WERI-Rb-1 (cell line): ENCODE measurements around the gene SMIM38.

Experiments
- DNase-seq: peaks from one replicate; pipeline ENCODE4 v3.0.0-alpha.2; 2020
- H3K27ac ChIP-seq: fragments of 250-450 bp; sonication (Bioruptor Pico); 2 replicates; pipeline ENCODE4 v1.5.1; 2020; ENCODE audit warnings: mild to moderate bottlenecking, moderate library complexity
- H3K27me3 ChIP-seq: fragments of 250-450 bp; sonication (Bioruptor Pico); 2 replicates; pipeline ENCODE4 v1.5.1; 2021; ENCODE audit warnings: mild to moderate bottlenecking, low read depth, moderate library complexity; ENCODE audit not compliant: insufficient read depth, severe bottlenecking
- H3K36me3 ChIP-seq: fragments of 250-450 bp; sonication (Bioruptor Pico); 2 replicates; pipeline ENCODE4 v1.5.1; 2020; ENCODE audit warnings: mild to moderate bottlenecking, moderate library complexity
- H3K4me3 ChIP-seq: 2 replicates; pipeline ENCODE4 v1.5.1; 2011; ENCODE audit warnings: low read depth, mild to moderate bottlenecking, control low read depth, low read length
- H3K9me3 ChIP-seq: fragments of 250-450 bp; sonication (Bioruptor Pico); 2 replicates; pipeline ENCODE4 v1.5.1; 2021; ENCODE audit warnings: mild to moderate bottlenecking, moderate library complexity; ENCODE audit not compliant: severe bottlenecking
- CTCF ChIP-seq: IDR thresholded peaks from 2 replicates; pipeline ENCODE4 v1.5.1; 2011; ENCODE audit warnings: low read depth, mild to moderate bottlenecking, control low read depth, inconsistent platforms, low read length

SMIM38 gene

GRCh38 chr11:69187540-69188065, 31.9 kb downstream of the SMIM38 start:
- peaks cover 2% of the 10 kb centered on the region for H3K9me3 ChIP-seq
- no peaks in the 10 kb centered on the region for H3K27me3 ChIP-seq
- no peak for TF ChIP-seq CTCF
- DNase-seq = no peak
- H3K4me3 ChIP-seq = no peak overlapping the region
- H3K36me3 ChIP-seq = no peaks in the 10 kb centered on the region
- no peak overlapping the region for H3K27ac ChIP-seq

GRCh38 chr11:69189059-69189458, 33.3 kb downstream of the SMIM38 start:
- TF ChIP-seq CTCF = no peak
- Histone ChIP-seq H3K4me3 (no peak overlapping the region), H3K9me3 (peaks cover 2% of the 10 kb centered on the region), H3K27me3 (no peaks in the 10 kb centered on the region), H3K27ac (no peak overlapping the region), H3K36me3 (no peaks in the 10 kb centered on the region)
- no peak for DNase-seq

GRCh38 chr11:69190796-69191536, 35.2 kb downstream of the SMIM38 start:
- H3K36me3 ChIP-seq = no peaks in the 10 kb centered on the region
- peaks cover 2% of the 10 kb centered on the region for H3K9me3 ChIP-seq
- TF ChIP-seq CTCF = no peak
- no peak for DNase-seq
- H3K27me3 ChIP-seq = no peaks in the 10 kb centered on the region
- no peak overlapping the region for H3K27ac ChIP-seq
- no peak overlapping the region for H3K4me3 ChIP-seq

GRCh38 chr11:69192301-69192721, 36.6 kb downstream of the SMIM38 start:
- H3K27ac ChIP-seq = peak overlapping the region; percentile 65
- no peaks in the 10 kb centered on the region for H3K36me3 ChIP-seq
- DNase-seq = peak; percentile 84
- no peak for TF ChIP-seq CTCF
- H3K9me3 ChIP-seq = peaks cover 2% of the 10 kb centered on the region
- H3K4me3 ChIP-seq = no peak overlapping the region
- H3K27me3 ChIP-seq = no peaks in the 10 kb centered on the region

GRCh38 chr11:69193151-69193550, 37.4 kb downstream of the SMIM38 start:
- H3K9me3 ChIP-seq = no peaks in the 10 kb centered on the region
- no peak for TF ChIP-seq CTCF
- no peak overlapping the region for H3K27ac ChIP-seq
- no peaks in the 10 kb centered on the region for H3K27me3 ChIP-seq
- H3K4me3 ChIP-seq = no peak overlapping the region
- no peak for DNase-seq
- H3K36me3 ChIP-seq = no peaks in the 10 kb centered on the region
